Measurements from ENCODE around the gene CORO1C. TPM values are rescaled to one million over a fixed set of nuclear protein-coding genes. Genes with fewer than 3 reads are reported as not detected.

The CORO1C gene
- total and polyA plus RNA-seq, 9 of the 15 experiments (the other 6 are each of a cell fraction or from before 2014, with no cell fraction given) = 55.2 to 280 (median 150) TPM

DNA sequence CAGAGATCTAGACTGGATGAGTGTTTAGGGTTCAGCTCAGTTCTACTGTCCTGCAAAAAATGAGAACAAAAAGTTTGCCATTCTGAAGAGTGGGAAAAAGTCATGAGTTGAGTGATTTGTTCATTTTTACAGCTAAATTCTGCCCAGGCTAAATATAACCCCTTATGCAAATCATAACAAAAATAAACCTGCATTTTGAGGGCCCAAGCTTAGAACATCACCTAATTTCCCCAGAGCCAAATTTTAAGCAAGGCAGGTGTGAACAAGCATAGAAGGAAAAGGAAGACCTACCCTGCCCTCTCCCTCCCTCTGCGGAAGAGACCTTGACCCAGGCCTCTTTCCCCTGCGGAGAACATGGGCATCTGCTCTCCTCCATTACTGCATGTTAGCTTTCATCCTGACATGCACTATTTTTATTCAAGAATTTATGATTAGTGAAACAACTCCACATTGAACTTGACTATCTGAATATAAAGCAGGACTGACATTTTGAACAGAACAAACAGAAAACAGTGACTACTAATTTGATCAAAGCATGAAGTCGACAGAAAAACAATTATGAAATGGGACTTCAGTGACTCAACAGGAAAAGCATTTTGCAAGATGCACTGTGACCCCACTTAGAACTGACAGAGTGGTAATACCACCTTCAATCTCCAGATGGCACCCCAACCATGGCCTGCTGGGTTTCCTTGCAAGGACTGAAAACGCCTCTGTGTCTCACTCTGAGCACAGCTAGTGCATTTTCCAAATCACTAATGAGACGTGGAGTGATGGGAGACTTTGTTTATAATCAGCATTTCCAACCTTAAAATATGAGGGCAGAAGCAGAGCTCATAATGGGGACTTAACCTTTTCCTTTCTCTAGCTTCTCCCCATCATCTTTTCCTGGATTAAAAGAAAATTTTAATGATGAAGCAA lies 66.7 kb downstream of the CORO1C start (continued):
- TF ChIP-seq, protein P1, sequence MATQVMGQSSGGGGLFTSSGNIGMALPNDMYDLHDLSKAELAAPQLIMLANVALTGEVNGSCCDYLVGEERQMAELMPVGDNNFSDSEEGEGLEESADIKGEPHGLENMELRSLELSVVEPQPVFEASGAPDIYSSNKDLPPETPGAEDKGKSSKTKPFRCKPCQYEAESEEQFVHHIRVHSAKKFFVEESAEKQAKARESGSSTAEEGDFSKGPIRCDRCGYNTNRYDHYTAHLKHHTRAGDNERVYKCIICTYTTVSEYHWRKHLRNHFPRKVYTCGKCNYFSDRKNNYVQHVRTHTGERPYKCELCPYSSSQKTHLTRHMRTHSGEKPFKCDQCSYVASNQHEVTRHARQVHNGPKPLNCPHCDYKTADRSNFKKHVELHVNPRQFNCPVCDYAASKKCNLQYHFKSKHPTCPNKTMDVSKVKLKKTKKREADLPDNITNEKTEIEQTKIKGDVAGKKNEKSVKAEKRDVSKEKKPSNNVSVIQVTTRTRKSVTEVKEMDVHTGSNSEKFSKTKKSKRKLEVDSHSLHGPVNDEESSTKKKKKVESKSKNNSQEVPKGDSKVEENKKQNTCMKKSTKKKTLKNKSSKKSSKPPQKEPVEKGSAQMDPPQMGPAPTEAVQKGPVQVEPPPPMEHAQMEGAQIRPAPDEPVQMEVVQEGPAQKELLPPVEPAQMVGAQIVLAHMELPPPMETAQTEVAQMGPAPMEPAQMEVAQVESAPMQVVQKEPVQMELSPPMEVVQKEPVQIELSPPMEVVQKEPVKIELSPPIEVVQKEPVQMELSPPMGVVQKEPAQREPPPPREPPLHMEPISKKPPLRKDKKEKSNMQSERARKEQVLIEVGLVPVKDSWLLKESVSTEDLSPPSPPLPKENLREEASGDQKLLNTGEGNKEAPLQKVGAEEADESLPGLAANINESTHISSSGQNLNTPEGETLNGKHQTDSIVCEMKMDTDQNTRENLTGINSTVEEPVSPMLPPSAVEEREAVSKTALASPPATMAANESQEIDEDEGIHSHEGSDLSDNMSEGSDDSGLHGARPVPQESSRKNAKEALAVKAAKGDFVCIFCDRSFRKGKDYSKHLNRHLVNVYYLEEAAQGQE (IDR thresholded peaks at IDR 0.05; ENCODE audit: borderline replicate concordance) = peak; percentile 95
- TF ChIP-seq, protein P1 (CRISPR knock-in tag; IDR thresholded peaks at IDR 0.05; ENCODE audit: low read depth) = no peak
- 0 out of 2 replicates have a peak, but pooled peaks have one; percentile 23 for TF ChIP-seq ETV5 (CRISPR knock-in tag; IDR thresholded peaks at IDR 0.05; ENCODE audit: low read depth)
- TF ChIP-seq ZBTB5 (IDR thresholded peaks at IDR 0.05) = no peak
- TF ChIP-seq DIDO1 (tag; IDR thresholded peaks at IDR 0.05; ENCODE audit: low read depth) = no peak
- TF ChIP-seq ZNF436 (CRISPR knock-in tag; IDR thresholded peaks at IDR 0.05) = no peak
- no peak for TF ChIP-seq CREB3 (tag; conservative IDR thresholded peaks at IDR 0.05; ENCODE audit: low read depth)
- TF ChIP-seq MTA2 (IDR thresholded peaks at IDR 0.05; ENCODE audit: low read depth) = no peak
- TF ChIP-seq, protein P2, sequence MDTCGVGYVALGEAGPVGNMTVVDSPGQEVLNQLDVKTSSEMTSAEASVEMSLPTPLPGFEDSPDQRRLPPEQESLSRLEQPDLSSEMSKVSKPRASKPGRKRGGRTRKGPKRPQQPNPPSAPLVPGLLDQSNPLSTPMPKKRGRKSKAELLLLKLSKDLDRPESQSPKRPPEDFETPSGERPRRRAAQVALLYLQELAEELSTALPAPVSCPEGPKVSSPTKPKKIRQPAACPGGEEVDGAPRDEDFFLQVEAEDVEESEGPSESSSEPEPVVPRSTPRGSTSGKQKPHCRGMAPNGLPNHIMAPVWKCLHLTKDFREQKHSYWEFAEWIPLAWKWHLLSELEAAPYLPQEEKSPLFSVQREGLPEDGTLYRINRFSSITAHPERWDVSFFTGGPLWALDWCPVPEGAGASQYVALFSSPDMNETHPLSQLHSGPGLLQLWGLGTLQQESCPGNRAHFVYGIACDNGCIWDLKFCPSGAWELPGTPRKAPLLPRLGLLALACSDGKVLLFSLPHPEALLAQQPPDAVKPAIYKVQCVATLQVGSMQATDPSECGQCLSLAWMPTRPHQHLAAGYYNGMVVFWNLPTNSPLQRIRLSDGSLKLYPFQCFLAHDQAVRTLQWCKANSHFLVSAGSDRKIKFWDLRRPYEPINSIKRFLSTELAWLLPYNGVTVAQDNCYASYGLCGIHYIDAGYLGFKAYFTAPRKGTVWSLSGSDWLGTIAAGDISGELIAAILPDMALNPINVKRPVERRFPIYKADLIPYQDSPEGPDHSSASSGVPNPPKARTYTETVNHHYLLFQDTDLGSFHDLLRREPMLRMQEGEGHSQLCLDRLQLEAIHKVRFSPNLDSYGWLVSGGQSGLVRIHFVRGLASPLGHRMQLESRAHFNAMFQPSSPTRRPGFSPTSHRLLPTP (IDR thresholded peaks at IDR 0.05; ENCODE audit: borderline replicate concordance, extremely low read depth, insufficient read length) = no peak
- no peak for TF ChIP-seq ETV6 (IDR thresholded peaks at IDR 0.05; ENCODE audit: borderline replicate concordance in 1 of 2, low read depth in 2 of 2, low read length in 1 of 2)
- TF ChIP-seq ETV6 (CRISPR knock-in tag; IDR thresholded peaks at IDR 0.05; ENCODE audit: borderline replicate concordance) = no peak
- no peak for TF ChIP-seq TEAD1 (CRISPR knock-in tag; IDR thresholded peaks at IDR 0.05)
